H9 (cell line): ENCODE results near the gene PMM2. TPM values are rescaled to one million over a fixed set of nuclear protein-coding genes. Genes with fewer than 3 reads are reported as not detected.

ENCODE experiments used
- DNase-seq: peaks from one replicate; pipeline ENCODE4 v3.0.0-alpha.2; 2017
- H2AFZ ChIP-seq: one replicate; pipeline ENCODE4 v1.6.1; 2013; ENCODE audit warnings: mild to moderate bottlenecking, low read length, control low read depth, moderate library complexity
- H2AK5ac ChIP-seq: 2 replicates; pipeline ENCODE4 v1.6.1; 2013; ENCODE audit warnings: low read length, control low read depth, mixed read lengths; ENCODE audit not compliant: insufficient read length
- H2BK120ac ChIP-seq: one replicate; pipeline ENCODE4 v1.6.1; 2013; ENCODE audit warnings: low read depth, mild to moderate bottlenecking, low read length, control low read depth, inconsistent platforms; ENCODE audit not compliant: poor library complexity, severe bottlenecking
- H2BK12ac ChIP-seq: 2 replicates; pipeline ENCODE4 v1.6.1; 2013; ENCODE audit warnings: low read length, control low read depth, mixed read lengths, low read depth; ENCODE audit not compliant: insufficient read length
- H2BK15ac ChIP-seq: 2 replicates; pipeline ENCODE4 v1.6.1; 2013; ENCODE audit warnings: low read depth, low read length, control low read depth
- H2BK20ac ChIP-seq: one replicate; pipeline ENCODE4 v1.6.1; 2013; ENCODE audit warnings: low read depth, mild to moderate bottlenecking, low read length, control low read depth, inconsistent platforms; ENCODE audit not compliant: poor library complexity, severe bottlenecking
- H2BK5ac ChIP-seq: 2 replicates; pipeline ENCODE4 v1.6.1; 2013; ENCODE audit warnings: low read length, control low read depth, mixed read lengths; ENCODE audit not compliant: insufficient read length
- H3K14ac ChIP-seq: 2 replicates; pipeline ENCODE4 v1.6.1; 2013; ENCODE audit warnings: low read length, control low read depth; ENCODE audit not compliant: insufficient read depth
- H3K18ac ChIP-seq: 2 replicates; pipeline ENCODE4 v1.6.1; 2013; ENCODE audit warnings: low read depth, mild to moderate bottlenecking, mixed read lengths, low read length, control low read depth; ENCODE audit not compliant: insufficient read length
- H3K23ac ChIP-seq: 2 replicates; pipeline ENCODE4 v1.6.1; 2013; ENCODE audit warnings: low read length, control low read depth, mixed read lengths, low read depth; ENCODE audit not compliant: insufficient read length
- H3K23me2 ChIP-seq: 2 replicates; pipeline ENCODE4 v1.6.1; 2013; ENCODE audit warnings: low read depth, mild to moderate bottlenecking, mixed read lengths, low read length, control low read depth; ENCODE audit not compliant: insufficient read length, poor library complexity, severe bottlenecking
- H3K27ac ChIP-seq: 2 replicates; pipeline ENCODE4 v1.5.1; 2013; ENCODE audit warnings: low read length, control low read depth, mixed read lengths, low read depth; ENCODE audit not compliant: insufficient read length
- H3K27me3 ChIP-seq: 2 replicates; pipeline ENCODE4 v1.6.1; 2013; ENCODE audit warnings: low read length, control low read depth, inconsistent platforms; ENCODE audit not compliant: insufficient read depth
- H3K4ac ChIP-seq: 2 replicates; pipeline ENCODE4 v1.6.1; 2013; ENCODE audit warnings: low read depth, mild to moderate bottlenecking, control low read depth, inconsistent platforms, low read length, moderate library complexity
- H3K4me1 ChIP-seq: 2 replicates; pipeline ENCODE4 v1.6.1; 2013; ENCODE audit warnings: low read length, control low read depth, inconsistent platforms; ENCODE audit not compliant: insufficient read depth
- H3K4me2 ChIP-seq: 2 replicates; pipeline ENCODE4 v1.6.1; 2013; ENCODE audit warnings: low read length, control low read depth, mixed read lengths; ENCODE audit not compliant: insufficient read length, insufficient read depth
- H3K56ac ChIP-seq: 2 replicates; pipeline ENCODE4 v1.6.1; 2013; ENCODE audit warnings: low read depth, mild to moderate bottlenecking, mixed read lengths, low read length, control low read depth; ENCODE audit not compliant: insufficient read length
- H3K79me1 ChIP-seq: 2 replicates; pipeline ENCODE4 v1.6.1; 2013; ENCODE audit warnings: low read depth, mild to moderate bottlenecking, moderate library complexity, low read length, control low read depth, inconsistent platforms; ENCODE audit not compliant: insufficient read depth, poor library complexity, severe bottlenecking
- H3K79me2 ChIP-seq: 2 replicates; pipeline ENCODE4 v1.6.1; 2013; ENCODE audit warnings: low read length, control low read depth, inconsistent platforms; ENCODE audit not compliant: insufficient read depth
- H3K9ac ChIP-seq: 2 replicates; pipeline ENCODE4 v1.6.1; 2013; ENCODE audit warnings: low read length, control low read depth, mixed read lengths; ENCODE audit not compliant: insufficient read length; ENCODE audit errors: extremely low read depth
- H3K9me3 ChIP-seq: one replicate; pipeline ENCODE4 v1.6.1; 2013; ENCODE audit warnings: low read depth, low read length, inconsistent platforms; ENCODE audit not compliant: control insufficient read depth
- H3T11ph ChIP-seq: one replicate; pipeline ENCODE4 v1.6.1; 2013; ENCODE audit warnings: mild to moderate bottlenecking, low read length, control low read depth, inconsistent platforms
- H4K20me1 ChIP-seq: one replicate; pipeline ENCODE4 v1.6.1; 2013; ENCODE audit not compliant: control insufficient read depth, insufficient read length, insufficient read depth
- H4K5ac ChIP-seq: 2 replicates; pipeline ENCODE4 v1.6.1; 2013; ENCODE audit warnings: low read depth, mild to moderate bottlenecking, mixed read lengths, low read length, control low read depth; ENCODE audit not compliant: insufficient read length
- H4K8ac ChIP-seq: replicated peaks from 2 replicates; pipeline ENCODE4 v1.6.1; 2013; ENCODE audit warnings: low read length, control low read depth, mixed read lengths, low read depth; ENCODE audit not compliant: insufficient read length
- H4K91ac ChIP-seq: 2 replicates; pipeline ENCODE4 v1.6.1; 2013; ENCODE audit warnings: low read depth, mild to moderate bottlenecking, moderate library complexity, mixed read lengths, low read length, control low read depth; ENCODE audit not compliant: insufficient read length
- H3K27ac Mint-ChIP-seq, 3 experiments: 2 replicates in 2 of 3; 3 replicates in 1 of 3; pipeline ENCODE4 v1.8.0; 2020 to 2021; ENCODE audit warnings: mixed read lengths in 3 of 3, mild to moderate bottlenecking in 1 of 3, moderate library complexity in 1 of 3
- H3K27me3 Mint-ChIP-seq: 2 replicates; pipeline ENCODE4 v1.8.0; 2021; ENCODE audit warnings: low read depth, mild to moderate bottlenecking, moderate library complexity, mixed read lengths
- H3K36me3 Mint-ChIP-seq, 3 experiments: 2 replicates in 2 of 3; 3 replicates in 1 of 3; pipeline ENCODE4 v1.8.0; 2020 to 2021; ENCODE audit warnings: low read depth in 3 of 3, mixed read lengths in 3 of 3; ENCODE audit not compliant: insufficient read depth in 1 of 3
- H3K4me1 Mint-ChIP-seq, 2 experiments: 2 replicates each; pipeline ENCODE4 v1.8.0; 2020; ENCODE audit warnings: mixed read lengths in 2 of 2
- H3K4me3 Mint-ChIP-seq, 2 experiments: 2 replicates in 1 of 2; 3 replicates in 1 of 2; pipeline ENCODE4 v1.8.0; 2020 to 2021; ENCODE audit warnings: mild to moderate bottlenecking in 2 of 2, mixed read lengths in 2 of 2, moderate library complexity in 1 of 2
- H3K9me3 Mint-ChIP-seq, 2 experiments: 2 replicates in 1 of 2; 3 replicates in 1 of 2; pipeline ENCODE4 v1.8.0; 2020; ENCODE audit warnings: mild to moderate bottlenecking in 2 of 2, mixed read lengths in 2 of 2, moderate library complexity in 1 of 2
- CTCF ChIP-seq: fragments of 200-600 bp; sonication (generic); conservative IDR thresholded peaks from 3 replicates; pipeline ENCODE4 v1.8.0; 2021; ENCODE audit warnings: antibody characterized with exemption, mild to moderate bottlenecking
- WGBS: extraction: QIAGEN DNeasy Blood & Tissue Kit; methylation state at CpG from one replicate; pipeline ENCODE4 v1.1.7; 2013; ENCODE audit warnings: missing lambda C conversion rate, low lambda C conversion rate, mixed read lengths; ENCODE audit not compliant: insufficient read length; ENCODE audit errors: extremely low coverage; 5-methylcytosine and 5-hydroxymethylcytosine counted together
- total RNA-seq: library from RNA; stranded (reverse); gene quantifications from 2 replicates; pipeline ENCODE4 v1.2.1, GENCODE V29; 2021

PMM2 gene
- total RNA-seq, 1 experiment from 2014 or later = 82.7 TPM

- H4K91ac ChIP-seq = no peak overlapping the region
- H4K8ac ChIP-seq = no peak overlapping the region
- peak; percentile 69 for DNase-seq
- H3K23me2 ChIP-seq = peaks cover 13% of the 10 kb centered on the region
- no peaks in the 10 kb centered on the region for H3K27me3 ChIP-seq
- H3K4me2 ChIP-seq = peak overlapping the region; percentile 4
- H3K4me1 ChIP-seq = peaks cover 20% of the 10 kb centered on the region; the same call in 1 of the 2 replicates
- no peak overlapping the region for H2BK20ac ChIP-seq
- no peak overlapping the region for H2AK5ac ChIP-seq
- peak overlapping the region; percentile 27 to 83 (median 76); a peak in 6 of 7 replicates for H3K27ac Mint-ChIP-seq
- H3K4me3 Mint-ChIP-seq = peak overlapping the region; percentile 3 to 66; a peak in 4 of 5 replicates
- no peak overlapping the region for H3T11ph ChIP-seq
- H3K36me3 Mint-ChIP-seq = peaks cover 21 to 30% (median 22%) of the 10 kb centered on the region in 3 experiments
- no CpG with 5 or more reads among the region's 17 CpGs for WGBS
- H3K79me1 ChIP-seq = peaks cover 5% of the 10 kb centered on the region
- peaks cover 47 to 65% of the 10 kb centered on the region in 2 experiments for H3K4me1 Mint-ChIP-seq
- H3K23ac ChIP-seq = no peak overlapping the region
- H3K27me3 Mint-ChIP-seq = no peaks in the 10 kb centered on the region; the same call in 1 of the 2 replicates
- no peak overlapping the region for H3K56ac ChIP-seq
- no peak overlapping the region for H2BK12ac ChIP-seq
- H3K9me3 ChIP-seq = no peaks in the 10 kb centered on the region
- no peak overlapping the region for H4K5ac ChIP-seq
- H3K79me2 ChIP-seq = peaks cover 60% of the 10 kb centered on the region; the same call in 1 of the 2 replicates
- H3K4ac ChIP-seq = no peak overlapping the region
- no peak overlapping the region for H3K14ac ChIP-seq
- H4K20me1 ChIP-seq = peaks cover 5% of the 10 kb centered on the region
- no peaks in the 10 kb centered on the region; a peak in 1 of 5 replicates for H3K9me3 Mint-ChIP-seq
- H2BK15ac ChIP-seq = no peak overlapping the region
- no peak overlapping the region for H2BK5ac ChIP-seq
- H2BK120ac ChIP-seq = no peak overlapping the region
- TF ChIP-seq CTCF = no peak; the same call in 2 of the 3 replicates
- no peak overlapping the region for H2AFZ ChIP-seq
- H3K27ac ChIP-seq = no peak overlapping the region
- H3K18ac ChIP-seq = no peak overlapping the region
- no peak overlapping the region for H3K9ac ChIP-seq
Observed at GRCh38 chr16:8863594-8864424, 66.2 kb downstream of the PMM2 start.
